DMS53 (cell line): ENCODE data around the gene PPP1R16B.

ENCODE experiments used
- DNase-seq: peaks from one replicate; lab custom pipeline; 2025; lab: John Stamatoyannopoulos, UW

PPP1R16B gene

GRCh38 chr20:38965264-38965663, 159.8 kb downstream of the PPP1R16B start:
- no peak for DNase-seq

DNA sequence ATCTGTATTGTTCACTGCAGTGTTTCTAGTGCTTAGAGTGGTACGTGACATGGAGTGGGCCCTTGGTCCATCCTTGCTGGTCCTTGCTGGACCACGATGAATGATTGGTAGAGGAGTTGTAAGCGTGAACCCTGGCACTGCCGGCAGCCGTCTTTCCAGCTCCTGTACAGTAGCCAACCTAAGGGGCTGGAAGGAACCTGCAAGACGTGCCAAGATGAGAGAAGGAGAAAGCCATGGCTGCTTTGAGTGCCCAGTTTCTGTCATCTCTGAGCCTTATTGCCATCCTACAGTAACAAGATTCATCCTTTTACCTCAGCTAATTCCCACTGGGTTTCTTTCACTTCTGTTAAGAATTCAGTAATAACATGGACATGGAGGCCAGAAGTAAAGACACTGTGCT, 162.6 kb downstream of the PPP1R16B start:
- no peak for DNase-seq

GRCh38 chr20:38969708-38970107, 164.2 kb downstream of the PPP1R16B start:
- no peak for DNase-seq

- DNase-seq = no peak
Observed at GRCh38 chr20:38970302-38970701, 164.8 kb downstream of the PPP1R16B start.
